GM12864 (cell line): Measurements from ENCODE around the gene ACTMAP.

Experiments
- DNase-seq: peaks from one replicate; pipeline ENCODE4 v3.0.0-alpha.2; 2011; ENCODE audit warnings: low read depth
- H3K4me3 ChIP-seq: 2 replicates; pipeline ENCODE4 v1.5.1; 2011; ENCODE audit warnings: mild to moderate bottlenecking, low read depth, low read length, control low read depth
- CTCF ChIP-seq: IDR thresholded peaks from 2 replicates; pipeline ENCODE4 v1.5.1; 2011; ENCODE audit warnings: low read depth, mild to moderate bottlenecking, moderate library complexity, low read length, control low read depth, inconsistent platforms; ENCODE audit errors: missing control alignments

Gene ACTMAP

GRCh38 chr19:40702337-40703012, 47.8 kb downstream of the ACTMAP start:
- H3K4me3 ChIP-seq = no peak overlapping the region
- DNase-seq = no peak
- no peak for TF ChIP-seq CTCF

- no peak overlapping the region for H3K4me3 ChIP-seq
- no peak for TF ChIP-seq CTCF
- DNase-seq = no peak
These were observed 48.5 kb downstream of the ACTMAP start for GRCh38 chr19:40701758-40702157.

GRCh38 chr19:40700083-40700482, 50.2 kb downstream of the ACTMAP start:
- TF ChIP-seq CTCF = no peak
- H3K4me3 ChIP-seq = no peak overlapping the region
- DNase-seq = no peak

GRCh38 chr19:40697007-40697406, 53.3 kb downstream of the ACTMAP start:
- no peak for DNase-seq
- TF ChIP-seq CTCF = no peak

GRCh38 chr19:40695881-40696280, 54.4 kb downstream of the ACTMAP start:
- no peak overlapping the region for H3K4me3 ChIP-seq
- DNase-seq = no peak
- no peak for TF ChIP-seq CTCF

More at GRCh38 chr19:40697007-40697406, 53.3 kb downstream of the ACTMAP start:
- H3K4me3 ChIP-seq = no peak overlapping the region

- no peak for DNase-seq
- no peak for TF ChIP-seq CTCF
- no peak overlapping the region for H3K4me3 ChIP-seq
These were observed 56.4 kb downstream of the ACTMAP start for GRCh38 chr19:40693896-40694295.

GRCh38 chr19:40693150-40693788, 57.0 kb downstream of the ACTMAP start:
- TF ChIP-seq CTCF = no peak
- no peak overlapping the region for H3K4me3 ChIP-seq
- no peak for DNase-seq
